Measurements from ENCODE around the gene HORMAD1.
"Not testable (repeated sequence)": the region's sequence is repeated elsewhere in the genome, so short reads cannot be mapped to it uniquely, and the experiment has no call there.

The HORMAD1 gene

GRCh38 chr1:150678988-150679387 is 41.7 kb downstream of the HORMAD1 start:
- peaks cover 2% of the 10 kb centered on the region for H3K36me3 Mint-ChIP-seq
- H3K4me3 Mint-ChIP-seq = no peak overlapping the region
- H3K9me3 Mint-ChIP-seq (ENCODE audit: low read depth) = no peaks in the 10 kb centered on the region
- no peaks in the 10 kb centered on the region for H3K27me3 Mint-ChIP-seq
- no peak overlapping the region for H3K27ac Mint-ChIP-seq
- H3K4me1 Mint-ChIP-seq (ENCODE audit: low read depth) = peaks cover 17% of the 10 kb centered on the region

- Mint-ChIP-seq H3K4me1 (ENCODE audit: low read depth) (peaks cover 11% of the 10 kb centered on the region), H3K27me3 (no peaks in the 10 kb centered on the region), H3K4me3 (no peak overlapping the region), H3K9me3 (ENCODE audit: low read depth) (no peaks in the 10 kb centered on the region), H3K36me3 (peaks cover 2% of the 10 kb centered on the region), H3K27ac (no peak overlapping the region)
Observed at GRCh38 chr1:150674881-150675280, 45.8 kb downstream of the HORMAD1 start.

- Mint-ChIP-seq H3K36me3 (peaks cover 11% of the 10 kb centered on the region), H3K4me3 (no peak overlapping the region), H3K27ac (no peak overlapping the region), H3K4me1 (ENCODE audit: low read depth) (peaks cover 3% of the 10 kb centered on the region), H3K27me3 (no peaks in the 10 kb centered on the region), H3K9me3 (ENCODE audit: low read depth) (no peaks in the 10 kb centered on the region)
Observed at GRCh38 chr1:150663321-150663720, 57.4 kb downstream of the HORMAD1 start.

GRCh38 chr1:150662811-150663210 is 57.9 kb downstream of the HORMAD1 start:
- Mint-ChIP-seq H3K27ac (no peak overlapping the region), H3K4me1 (ENCODE audit: low read depth) (peaks cover 3% of the 10 kb centered on the region), H3K4me3 (no peak overlapping the region), H3K9me3 (ENCODE audit: low read depth) (no peaks in the 10 kb centered on the region), H3K27me3 (no peaks in the 10 kb centered on the region), H3K36me3 (peaks cover 11% of the 10 kb centered on the region)

GRCh38 chr1:150661156-150661555 is 59.5 kb downstream of the HORMAD1 start:
- H3K9me3 Mint-ChIP-seq (ENCODE audit: low read depth) = no peaks in the 10 kb centered on the region

GRCh38 chr1:150660584-150660983 is 60.1 kb downstream of the HORMAD1 start:
- Mint-ChIP-seq H3K9me3 (ENCODE audit: low read depth) (no peaks in the 10 kb centered on the region), H3K4me1 (ENCODE audit: low read depth) (peaks cover 3% of the 10 kb centered on the region), H3K36me3 (peaks cover 11% of the 10 kb centered on the region), H3K4me3 (no peak overlapping the region), H3K27me3 (no peaks in the 10 kb centered on the region), H3K27ac (no peak overlapping the region)

More at GRCh38 chr1:150661156-150661555, 59.5 kb downstream of the HORMAD1 start:
- H3K4me1 Mint-ChIP-seq (ENCODE audit: low read depth) = peaks cover 3% of the 10 kb centered on the region
- no peak overlapping the region for H3K4me3 Mint-ChIP-seq
- H3K27me3 Mint-ChIP-seq = no peaks in the 10 kb centered on the region
- H3K36me3 Mint-ChIP-seq = peaks cover 11% of the 10 kb centered on the region
- no peak overlapping the region for H3K27ac Mint-ChIP-seq

- not testable (repeated sequence) for H3K27me3 Mint-ChIP-seq; H3K9me3 Mint-ChIP-seq (ENCODE audit: low read depth); H3K4me3 Mint-ChIP-seq; H3K36me3 Mint-ChIP-seq; H3K4me1 Mint-ChIP-seq (ENCODE audit: low read depth); H3K27ac Mint-ChIP-seq
Observed at GRCh38 chr1:150657064-150657463, 63.6 kb downstream of the HORMAD1 start.

- H3K4me3 Mint-ChIP-seq; H3K27me3 Mint-ChIP-seq; H3K36me3 Mint-ChIP-seq; H3K9me3 Mint-ChIP-seq (ENCODE audit: low read depth); H3K4me1 Mint-ChIP-seq (ENCODE audit: low read depth); H3K27ac Mint-ChIP-seq: not testable (repeated sequence)
Observed at GRCh38 chr1:150654635-150655034, 66.1 kb downstream of the HORMAD1 start.

- Mint-ChIP-seq H3K4me1 (ENCODE audit: low read depth) (peaks cover 1% of the 10 kb centered on the region), H3K36me3 (peaks cover 2% of the 10 kb centered on the region), H3K27ac (no peak overlapping the region)
Observed at GRCh38 chr1:150650193-150650592, 70.5 kb downstream of the HORMAD1 start.

GRCh38 chr1:150649441-150650075 is 71.1 kb downstream of the HORMAD1 start:
- no peak overlapping the region for H3K4me3 Mint-ChIP-seq
- H3K9me3 Mint-ChIP-seq (ENCODE audit: low read depth) = no peaks in the 10 kb centered on the region
- H3K27ac Mint-ChIP-seq = no peak overlapping the region
- H3K27me3 Mint-ChIP-seq = no peaks in the 10 kb centered on the region
- peaks cover 1% of the 10 kb centered on the region for H3K4me1 Mint-ChIP-seq (ENCODE audit: low read depth)
- H3K36me3 Mint-ChIP-seq = peaks cover 2% of the 10 kb centered on the region

More at GRCh38 chr1:150650193-150650592, 70.5 kb downstream of the HORMAD1 start:
- H3K4me3 Mint-ChIP-seq = no peak overlapping the region
- H3K27me3 Mint-ChIP-seq = no peaks in the 10 kb centered on the region
- H3K9me3 Mint-ChIP-seq (ENCODE audit: low read depth) = no peaks in the 10 kb centered on the region
